GM06990 (cell line): ENCODE results near the gene ZNF554.

ENCODE experiments used
- DNase-seq: peaks from one replicate; pipeline ENCODE4 v3.0.0-alpha.2; 2011; ENCODE audit not compliant: insufficient read length; ENCODE audit errors: extremely low read depth
- H3K27me3 ChIP-seq: replicated peaks from 2 replicates; pipeline ENCODE4 v1.6.0; 2011; ENCODE audit warnings: low read length; ENCODE audit not compliant: control insufficient read depth, insufficient read depth
- H3K36me3 ChIP-seq: 2 replicates; pipeline ENCODE4 v1.5.1; 2011; ENCODE audit warnings: low read length; ENCODE audit not compliant: control insufficient read depth, insufficient read depth
- H3K4me3 ChIP-seq: replicated peaks from 2 replicates; pipeline ENCODE4 v1.5.1; 2011; ENCODE audit warnings: low read depth, mild to moderate bottlenecking, control low read depth, low read length
- CTCF ChIP-seq: IDR thresholded peaks from 2 replicates; pipeline ENCODE4 v1.5.1; 2011; ENCODE audit warnings: low read length, control low read depth, mild to moderate bottlenecking, inconsistent platforms; ENCODE audit not compliant: insufficient read depth, poor library complexity, severe bottlenecking

The ZNF554 gene

DNA sequence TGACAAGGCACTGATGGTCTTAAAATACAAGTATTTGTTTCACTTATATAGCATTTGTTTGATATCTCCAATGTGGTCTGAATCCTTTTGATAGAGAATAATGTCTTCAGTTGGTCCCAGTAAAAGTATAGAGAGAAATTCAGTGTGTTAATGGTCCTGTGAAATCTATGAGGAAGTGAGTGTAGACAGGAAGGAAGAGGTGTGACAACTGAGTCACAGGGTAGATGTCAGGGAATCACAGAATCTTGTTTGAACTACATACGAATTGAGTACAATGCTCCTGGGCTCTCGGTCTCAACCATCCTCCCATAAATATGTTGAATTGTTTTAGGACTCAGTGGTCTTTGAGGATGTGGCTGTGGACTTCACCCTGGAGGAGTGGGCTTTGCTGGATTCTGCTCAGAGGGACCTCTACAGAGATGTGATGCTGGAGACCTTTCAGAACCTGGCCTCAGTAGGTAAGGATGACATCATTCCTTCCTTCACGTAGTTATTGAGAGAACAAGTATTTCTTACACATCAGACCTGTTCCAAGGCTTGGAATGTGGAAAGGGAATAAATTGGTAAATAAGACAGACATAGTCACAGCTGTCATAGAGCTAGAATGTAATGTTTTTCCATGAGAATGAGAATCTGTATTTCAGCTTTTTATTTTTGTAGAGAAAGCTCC is 30.7 kb downstream of the ZNF554 start:
- Histone ChIP-seq H3K36me3 (peaks cover 10% of the 10 kb centered on the region), H3K27me3 (no peaks in the 10 kb centered on the region), H3K4me3 (no peak overlapping the region)
- DNase-seq: no peak
- TF ChIP-seq CTCF: no peak

DNA sequence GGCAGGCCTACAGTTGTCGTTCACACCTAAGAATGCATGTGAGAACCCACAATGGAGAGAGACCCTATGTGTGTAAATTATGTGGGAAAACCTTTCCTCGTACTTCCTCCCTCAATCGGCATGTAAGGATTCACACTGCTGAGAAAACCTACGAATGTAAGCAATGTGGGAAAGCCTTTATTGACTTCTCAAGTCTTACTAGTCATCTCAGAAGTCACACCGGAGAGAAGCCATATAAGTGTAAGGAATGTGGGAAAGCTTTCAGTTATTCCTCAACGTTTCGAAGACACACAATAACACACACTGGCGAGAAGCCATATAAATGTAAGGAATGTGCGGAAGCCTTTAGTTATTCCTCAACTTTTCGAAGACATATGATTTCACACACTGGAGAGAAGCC is 32.9 kb downstream of the ZNF554 start:
- no peak for TF ChIP-seq CTCF
- Histone ChIP-seq H3K36me3 (peaks cover 10% of the 10 kb centered on the region), H3K27me3 (no peaks in the 10 kb centered on the region), H3K4me3 (no peak overlapping the region)
- DNase-seq: no peak

DNA sequence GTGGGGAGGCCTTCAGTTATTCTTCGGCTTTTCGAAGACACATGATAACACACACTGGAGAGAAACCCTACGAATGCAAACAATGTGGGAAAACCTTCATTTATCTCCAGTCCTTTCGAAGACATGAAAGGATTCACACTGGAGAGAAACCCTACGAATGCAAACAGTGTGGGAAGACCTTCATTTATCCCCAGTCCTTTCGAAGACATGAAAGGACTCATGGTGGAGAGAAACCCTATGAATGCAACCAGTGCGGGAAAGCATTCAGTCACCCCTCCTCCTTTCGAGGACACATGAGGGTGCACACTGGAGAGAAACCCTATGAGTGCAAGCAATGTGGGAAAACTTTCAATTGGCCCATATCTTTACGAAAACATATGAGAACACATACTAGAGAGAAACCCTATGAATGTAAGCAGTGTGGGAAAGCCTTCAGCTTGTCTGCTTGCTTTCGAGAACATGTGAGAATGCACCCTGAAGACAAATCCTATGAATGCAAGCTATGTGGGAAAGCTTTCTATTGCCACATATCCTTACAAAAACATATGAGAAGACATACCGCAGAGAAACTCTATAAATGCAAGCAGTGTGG is 33.4 kb downstream of the ZNF554 start:
- Histone ChIP-seq H3K4me3 (no peak overlapping the region), H3K36me3 (peaks cover 10% of the 10 kb centered on the region), H3K27me3 (no peaks in the 10 kb centered on the region)
- no peak for TF ChIP-seq CTCF
- no peak for DNase-seq

DNA sequence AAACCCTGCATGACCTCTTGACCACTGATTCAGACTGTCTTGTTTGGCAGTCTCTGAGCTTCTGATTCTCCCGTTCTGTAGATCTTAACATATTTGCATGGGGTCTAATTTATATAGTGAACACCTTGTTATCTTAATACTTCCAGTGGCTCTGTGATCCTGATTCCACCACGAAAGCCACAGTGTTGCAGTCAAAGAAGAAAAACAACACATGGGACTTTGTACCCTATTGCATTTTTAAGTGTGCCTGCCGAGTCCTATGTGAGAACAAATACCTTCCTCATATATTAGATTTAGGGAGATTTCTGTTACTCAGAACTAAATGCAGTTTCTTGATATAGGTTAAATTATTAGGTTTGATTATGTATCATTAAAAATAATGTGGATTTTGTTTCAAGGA is 35.2 kb downstream of the ZNF554 start:
- TF ChIP-seq CTCF: no peak
- DNase-seq: no peak
- H3K4me3 ChIP-seq: no peak overlapping the region
- no peaks in the 10 kb centered on the region for H3K27me3 ChIP-seq
- H3K36me3 ChIP-seq: peaks cover 10% of the 10 kb centered on the region

- TF ChIP-seq CTCF: no peak
Measured at GRCh38 chr19:2856457-2857050, 36.9 kb downstream of the ZNF554 start.

GRCh38 chr19:2858864-2859263 is 39.2 kb downstream of the ZNF554 start:
- Histone ChIP-seq H3K27me3 (no peaks in the 10 kb centered on the region), H3K36me3 (no peaks in the 10 kb centered on the region), H3K4me3 (no peak overlapping the region)
- TF ChIP-seq CTCF: no peak
- DNase-seq: no peak

More at GRCh38 chr19:2856457-2857050, 36.9 kb downstream of the ZNF554 start:
- DNase-seq: no peak
- H3K4me3 ChIP-seq: no peak overlapping the region
- H3K36me3 ChIP-seq: peaks cover 10% of the 10 kb centered on the region
- no peaks in the 10 kb centered on the region for H3K27me3 ChIP-seq
